ENCODE results near the gene FAM50A. TPM values are rescaled to one million over a fixed set of nuclear protein-coding genes. Genes with fewer than 3 reads are reported as not detected.

Gene FAM50A
- total and polyA plus RNA-seq, 5 experiments from 2014 or later = 25.1 to 49.2 (median 45.6) TPM

GRCh38 chrX:154482786-154483185, 38.8 kb downstream of the FAM50A start:
- POLR2A ChIA-PET = interaction anchor here (0.5 to 9.4 kb wide), 2 partner anchors 18 to 84 kb away, joined by 4 to 102 read pairs; partner anchors contain the start of gene RPL10

GRCh38 chrX:154483325-154483724, 39.4 kb downstream of the FAM50A start:
- DNase-seq = no peak
- peaks cover 0 to 36% (median 27%) of the 10 kb centered on the region in 4 donors for H3K4me1 Mint-ChIP-seq
- H3K36me3 Mint-ChIP-seq = peaks cover 0 to 6% (median 0%) of the 10 kb centered on the region in 3 donors
- H3K27ac Mint-ChIP-seq = peak overlapping the region in 4 of 10 donors; percentile 25 to 67 (median 40)
- POLR2A ChIA-PET = interaction anchor here (9.4 kb wide), 1 partner anchor 84 kb away, joined by 102 read pairs; the partner anchor contains the start of gene RPL10
- H3K4me3 Mint-ChIP-seq = peak overlapping the region in 3 of 10 donors; percentile 6 to 59 (median 6)
- H3K9me3 Mint-ChIP-seq = no peaks in the 10 kb centered on the region
- H3K27me3 Mint-ChIP-seq = no peaks in the 10 kb centered on the region
- no peak for ATAC-seq

More at GRCh38 chrX:154482786-154483185, 38.8 kb downstream of the FAM50A start:
- no peak overlapping the region for H3K27ac Mint-ChIP-seq
- H3K27me3 Mint-ChIP-seq = no peaks in the 10 kb centered on the region
- peaks cover 0 to 36% (median 24%) of the 10 kb centered on the region in 4 donors for H3K4me1 Mint-ChIP-seq
- ATAC-seq (no peak), DNase-seq (no peak)
- no peak overlapping the region for H3K4me3 Mint-ChIP-seq
- H3K36me3 Mint-ChIP-seq = peaks cover 0 to 1% (median 0%) of the 10 kb centered on the region in 3 donors
- no peaks in the 10 kb centered on the region for H3K9me3 Mint-ChIP-seq

GRCh38 chrX:154484255-154485149, 40.6 kb downstream of the FAM50A start:
- ATAC-seq = no peak
- H3K4me1 Mint-ChIP-seq = peaks cover 1 to 43% (median 27%) of the 10 kb centered on the region in 4 donors
- H3K27ac Mint-ChIP-seq = peak overlapping the region in 3 of 10 donors; percentile 3 to 27 (median 20)
- POLR2A ChIA-PET = interaction anchor here (0.6 to 9.4 kb wide), 6 partner anchors 28 to 85 kb away, joined by 3 to 102 read pairs (median 6); partner anchors contain the start of genes FAM50A, IKBKG and RPL10
- no peaks in the 10 kb centered on the region for H3K27me3 Mint-ChIP-seq
- no peaks in the 10 kb centered on the region for H3K9me3 Mint-ChIP-seq
- DNase-seq = no peak
- H3K4me3 Mint-ChIP-seq = peak overlapping the region in 7 of 10 donors; percentile 7 to 80 (median 51)
- peaks cover 0 to 8% (median 0%) of the 10 kb centered on the region in 3 donors for H3K36me3 Mint-ChIP-seq

- DNase-seq (no peak), ATAC-seq (no peak)
- Mint-ChIP-seq H3K27ac (peak overlapping the region in 6 of 10 donors; percentile 17 to 74 (median 60)), H3K4me1 (peaks cover 4 to 44% (median 29%) of the 10 kb centered on the region in 4 donors), H3K36me3 (peaks cover 0 to 8% (median 0%) of the 10 kb centered on the region in 3 donors), H3K27me3 (no peaks in the 10 kb centered on the region), H3K9me3 (no peaks in the 10 kb centered on the region), H3K4me3 (peak overlapping the region; percentile 62 to 80 (median 70))
- POLR2A ChIA-PET = interaction anchor here (0.6 to 9.4 kb wide), 18 partner anchors 8 to 115 kb away, joined by 3 to 102 read pairs (median 6); partner anchors contain the start of genes FAM3A, FAM50A, IKBKG and PLXNA3
Observed at GRCh38 chrX:154485150-154486051, 41.5 kb downstream of the FAM50A start.

- H3K27ac Mint-ChIP-seq = no peak overlapping the region
- peak; percentile 9 to 10 for ATAC-seq
- peak in 8 of 10 donors; percentile 2 to 39 (median 26) for DNase-seq
- peaks cover 4 to 49% (median 29%) of the 10 kb centered on the region in 4 donors for H3K4me1 Mint-ChIP-seq
- H3K9me3 Mint-ChIP-seq = no peaks in the 10 kb centered on the region
- POLR2A ChIA-PET = interaction anchor here (0.6 to 9.4 kb wide), 17 partner anchors 9 to 560 kb away, joined by 3 to 102 read pairs (median 6); partner anchors contain the start of genes ARHGAP4, FAM3A, FAM50A and PLXNA3
- peaks cover 0 to 8% (median 0%) of the 10 kb centered on the region in 3 donors for H3K36me3 Mint-ChIP-seq
- peak overlapping the region in 6 of 10 donors; percentile 24 to 76 (median 46) for H3K4me3 Mint-ChIP-seq
- no peaks in the 10 kb centered on the region for H3K27me3 Mint-ChIP-seq
Observed at GRCh38 chrX:154486052-154486395, 42.1 kb downstream of the FAM50A start.

- peak within 1 kb of the TSS; percentile 74 to 89 (median 76) for H3K4me3 Mint-ChIP-seq
- H3K9me3 Mint-ChIP-seq = no peaks in the 10 kb centered on the region
- H3K36me3 Mint-ChIP-seq = peaks cover 0 to 8% (median 0%) of the 10 kb centered on the region in 3 donors
- DNase-seq = peak in 8 of 10 donors; percentile 27 to 57 (median 44)
- no peaks in the 10 kb centered on the region for H3K27me3 Mint-ChIP-seq
- POLR2A ChIA-PET = interaction anchor here (0.5 to 9.4 kb wide), 23 partner anchors 10 to 561 kb away, joined by 3 to 102 read pairs (median 5); partner anchors contain the start of genes ARHGAP4, FAM3A, FAM50A and PLXNA3
- H3K4me1 Mint-ChIP-seq = peaks cover 4 to 52% (median 28%) of the 10 kb centered on the region in 4 donors
- ATAC-seq = peak; percentile 13 to 21
- peak within 1 kb of the TSS; percentile 43 to 90 (median 86) for H3K27ac Mint-ChIP-seq
Observed at GRCh38 chrX:154486396-154487207, 42.7 kb downstream of the FAM50A start, which contains the start of gene UBL4A. Gene UBL4A, minus strand, starts transcription at chrX:154486615. Its CDS starts 31 bp downstream, at chrX:154486584.

- Mint-ChIP-seq H3K4me1 (peaks cover 4 to 47% (median 27%) of the 10 kb centered on the region in 4 donors), H3K27ac (peak overlapping the region in 7 of 10 donors; percentile 5 to 90 (median 80)), H3K9me3 (no peaks in the 10 kb centered on the region), H3K27me3 (no peaks in the 10 kb centered on the region), H3K4me3 (peak overlapping the region in 9 of 10 donors; percentile 37 to 89 (median 76)), H3K36me3 (peaks cover 0 to 8% (median 0%) of the 10 kb centered on the region in 3 donors)
- DNase-seq = no peak
- POLR2A ChIA-PET = interaction anchor here (0.5 to 9.4 kb wide), 16 partner anchors 11 to 668 kb away, joined by 3 to 102 read pairs (median 5); partner anchors contain the start of genes FAM3A, FAM50A, PLXNA3 and RPL10
- ATAC-seq = no peak
Observed at GRCh38 chrX:154487518-154488290, 43.8 kb downstream of the FAM50A start.

GRCh38 chrX:154488336-154489075, 44.6 kb downstream of the FAM50A start:
- Mint-ChIP-seq H3K4me3 (peak overlapping the region in 7 of 10 donors; percentile 41 to 90 (median 79)), H3K27ac (peak overlapping the region in 5 of 10 donors; percentile 61 to 89 (median 72)), H3K36me3 (peaks cover 0 to 8% (median 0%) of the 10 kb centered on the region in 3 donors), H3K9me3 (no peaks in the 10 kb centered on the region), H3K27me3 (no peaks in the 10 kb centered on the region), H3K4me1 (peaks cover 4 to 43% (median 25%) of the 10 kb centered on the region in 4 donors)
- POLR2A ChIA-PET = interaction anchor here (1.4 to 9.4 kb wide), 7 partner anchors 9 to 517 kb away, joined by 3 to 102 read pairs (median 11); partner anchors contain the start of genes FAM3A, HCFC1, PLXNA3 and RPL10
- no peak for DNase-seq
- no peak for ATAC-seq

GRCh38 chrX:154489182-154489581, 45.2 kb downstream of the FAM50A start:
- POLR2A ChIA-PET = interaction anchor here (0.9 to 9.4 kb wide), 8 partner anchors 9 to 517 kb away, joined by 3 to 102 read pairs (median 14); partner anchors contain the start of genes FAM3A, HCFC1, RPL10 and TMEM187

More at GRCh38 chrX:154489182-154489581, 45.2 kb downstream of the FAM50A start:
- ATAC-seq = no peak
- peak overlapping the region; percentile 73 to 95 (median 90) for H3K27ac Mint-ChIP-seq
- H3K27me3 Mint-ChIP-seq = no peaks in the 10 kb centered on the region
- peaks cover 4 to 39% (median 23%) of the 10 kb centered on the region in 4 donors for H3K4me1 Mint-ChIP-seq
- peak overlapping the region; percentile 82 to 91 (median 86) for H3K4me3 Mint-ChIP-seq
- DNase-seq = no peak
- H3K9me3 Mint-ChIP-seq = no peaks in the 10 kb centered on the region
- H3K36me3 Mint-ChIP-seq = peaks cover 0 to 8% (median 0%) of the 10 kb centered on the region in 3 donors
